Measurements from ENCODE around the gene NUF2.
A peak's percentile ranks its signal among the peaks of the same experiment; 100 is the strongest.
"Not testable (repeated sequence)": the region's sequence is repeated elsewhere in the genome, so short reads cannot be mapped to it uniquely, and the experiment has no call there.

Gene NUF2

DNA sequence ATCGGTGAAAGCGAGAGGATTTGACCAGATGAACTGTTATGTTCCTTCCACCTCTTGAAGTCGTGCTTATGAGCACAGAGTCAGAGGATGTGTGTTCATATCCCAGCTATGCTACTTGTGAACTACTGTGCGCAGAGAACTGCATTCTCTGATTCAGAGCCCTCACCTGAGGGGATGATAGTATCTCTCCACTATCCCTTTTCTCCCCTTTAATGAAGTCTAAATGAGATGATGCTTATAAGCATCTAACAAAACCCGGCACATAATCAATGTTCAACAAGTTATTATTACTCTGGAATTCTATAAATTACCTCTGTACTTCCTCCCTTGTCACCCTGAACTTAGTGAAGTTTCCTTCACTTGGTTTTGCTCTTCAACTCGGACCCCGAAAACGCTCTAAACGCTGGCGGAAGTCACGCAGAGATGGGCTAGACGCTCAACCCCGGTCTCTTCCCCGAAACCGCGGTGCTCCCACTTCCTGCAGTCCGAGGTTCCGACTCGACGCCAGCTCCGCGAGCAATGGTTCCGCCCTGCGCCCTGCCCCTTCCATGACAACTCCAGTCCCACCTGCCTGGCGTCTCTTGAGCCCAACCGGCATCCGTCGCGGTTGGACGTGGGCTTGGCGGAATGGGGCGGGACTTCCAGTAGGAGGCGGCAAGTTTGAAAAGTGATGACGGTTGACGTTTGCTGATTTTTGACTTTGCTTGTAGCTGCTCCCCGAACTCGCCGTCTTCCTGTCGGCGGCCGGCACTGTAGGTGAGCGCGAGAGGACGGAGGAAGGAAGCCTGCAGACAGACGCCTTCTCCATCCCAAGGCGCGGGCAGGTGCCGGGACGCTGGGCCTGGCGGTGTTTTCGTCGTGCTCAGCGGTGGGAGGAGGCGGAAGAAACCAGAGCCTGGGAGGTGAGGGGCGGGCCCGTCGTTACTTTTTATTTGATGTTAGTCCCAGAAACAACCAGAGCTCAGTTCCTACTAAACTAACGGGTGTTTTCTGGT is at the start of gene NUF2:
Gene NUF2, plus strand, starts transcription at position 644 of the 995 bp plus-strand sequence. CDS start 4,098 bp downstream, outside the sequence.
- peak; percentile 95 for DNase-seq (ENCODE audit: low spot score)

DNA sequence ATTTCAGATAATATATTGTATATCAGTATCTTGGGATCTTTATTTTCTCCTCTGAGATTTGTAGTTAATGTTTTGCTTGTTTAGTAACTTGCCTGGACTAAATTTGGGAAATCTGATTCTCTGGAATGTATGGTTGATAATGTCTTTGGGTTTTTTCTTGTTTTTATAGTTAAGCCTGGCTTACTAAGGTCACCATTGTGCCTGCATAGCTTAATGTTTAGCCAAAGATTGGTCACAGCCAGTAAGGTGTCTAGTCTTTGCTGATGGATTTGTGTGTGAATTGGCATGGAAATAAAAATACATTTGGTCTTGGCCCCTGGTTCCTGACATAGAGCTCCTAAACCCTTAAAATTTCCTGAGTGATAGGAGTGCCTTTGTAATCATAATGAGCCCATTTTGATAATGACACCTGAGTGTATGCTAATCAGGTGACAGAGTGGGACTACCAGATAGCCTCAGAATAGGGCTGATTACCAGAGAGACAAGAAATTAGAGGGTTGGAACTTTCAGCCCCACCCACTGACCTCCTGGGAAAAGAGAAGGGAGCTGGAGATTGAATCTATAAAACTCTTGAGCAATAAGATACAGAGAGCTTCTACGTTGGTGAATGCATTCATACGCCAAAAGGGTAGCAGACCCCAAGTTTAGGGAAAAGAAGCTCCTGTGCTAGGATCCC is 47.9 kb upstream of the NUF2 start:
- no peak for DNase-seq (ENCODE audit: low spot score)

DNA sequence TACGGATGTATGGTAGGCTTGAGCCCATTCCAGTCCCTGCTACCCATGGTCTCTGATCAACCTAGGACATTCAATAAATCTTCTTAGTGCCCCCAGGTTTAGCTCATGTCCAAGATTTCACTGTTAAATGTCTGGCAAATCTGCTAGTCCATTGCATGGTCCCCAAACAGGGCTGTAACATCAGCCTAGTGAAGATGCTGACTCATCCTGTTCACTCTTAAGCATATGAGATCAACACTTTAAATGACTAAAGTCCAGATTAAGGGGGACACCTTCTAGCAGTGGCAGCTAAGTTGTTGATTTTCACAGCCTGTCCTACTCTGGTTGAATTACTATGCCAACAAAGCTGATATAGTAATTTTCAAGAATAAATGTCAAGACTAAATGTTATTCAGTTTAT is 46.5 kb upstream of the NUF2 start:
- DNase-seq (ENCODE audit: low spot score), result no peak

DNA sequence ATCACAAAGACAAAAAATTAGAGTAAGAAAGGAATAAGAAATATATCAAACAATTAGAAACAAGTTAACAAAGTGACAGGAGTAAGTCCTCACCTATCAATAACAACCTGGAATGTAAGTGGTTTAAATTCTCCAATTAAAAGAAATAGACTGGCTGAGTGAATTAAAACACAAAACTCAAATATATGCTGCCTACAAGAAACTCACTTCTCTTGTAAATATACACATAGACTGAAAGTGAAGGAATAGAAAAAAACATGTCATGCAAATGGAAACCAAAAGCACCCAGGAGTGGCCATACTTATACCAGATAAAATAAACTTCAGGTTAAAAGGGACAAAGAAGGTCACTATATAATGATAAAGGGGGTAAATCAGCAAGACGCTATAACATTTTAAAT is 43.2 kb upstream of the NUF2 start:
- DNase-seq (ENCODE audit: low spot score), result no peak

DNA sequence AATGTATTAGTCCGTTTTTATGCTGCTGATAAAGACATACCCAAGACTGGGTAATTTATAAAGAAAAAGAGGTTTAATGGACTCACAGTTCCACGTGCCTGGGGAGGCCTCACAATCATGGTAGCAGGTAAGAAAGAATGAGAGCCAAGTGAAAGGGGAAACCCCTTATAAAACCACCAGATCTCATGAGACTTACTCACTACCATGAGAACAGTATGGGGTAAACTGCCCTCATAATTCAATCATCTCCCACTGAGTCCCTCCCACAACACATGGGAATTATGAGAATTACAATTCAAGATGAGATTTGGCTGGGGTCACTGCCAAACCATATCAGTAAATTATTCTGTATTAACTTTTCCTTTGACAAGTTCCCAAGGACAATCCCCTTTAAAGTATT is 36.9 kb upstream of the NUF2 start:
- not testable (repeated sequence) for DNase-seq (ENCODE audit: low spot score)

DNA sequence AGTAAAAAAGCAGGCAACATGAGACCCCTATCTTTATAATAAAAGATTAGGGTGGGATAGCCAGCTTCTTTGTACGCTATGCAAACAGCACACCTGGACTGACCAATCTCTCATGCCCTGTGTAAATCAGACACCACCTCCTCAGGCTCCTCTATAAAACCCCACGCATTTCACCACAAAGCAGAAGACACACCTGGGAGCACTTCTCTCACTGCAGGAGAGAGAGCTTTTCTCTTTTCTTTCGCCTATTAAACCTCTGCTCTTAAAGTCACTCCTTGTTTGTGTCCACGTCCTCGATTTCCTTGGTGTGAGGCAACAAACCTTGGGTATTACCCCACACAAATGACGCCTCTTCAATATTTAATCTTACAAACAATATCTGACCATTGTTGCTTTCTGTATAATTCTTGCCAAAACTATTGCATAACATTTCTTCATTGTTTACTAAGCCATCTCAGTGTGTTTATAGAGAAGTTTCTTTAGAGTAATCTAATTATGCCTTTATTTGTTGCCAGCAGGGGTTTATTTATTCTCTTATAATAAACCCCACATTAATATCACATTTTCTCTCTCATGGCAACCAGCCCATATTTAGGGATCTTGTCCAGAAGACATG is 31.6 kb upstream of the NUF2 start:
- DNase-seq (ENCODE audit: low spot score), result no peak

DNA sequence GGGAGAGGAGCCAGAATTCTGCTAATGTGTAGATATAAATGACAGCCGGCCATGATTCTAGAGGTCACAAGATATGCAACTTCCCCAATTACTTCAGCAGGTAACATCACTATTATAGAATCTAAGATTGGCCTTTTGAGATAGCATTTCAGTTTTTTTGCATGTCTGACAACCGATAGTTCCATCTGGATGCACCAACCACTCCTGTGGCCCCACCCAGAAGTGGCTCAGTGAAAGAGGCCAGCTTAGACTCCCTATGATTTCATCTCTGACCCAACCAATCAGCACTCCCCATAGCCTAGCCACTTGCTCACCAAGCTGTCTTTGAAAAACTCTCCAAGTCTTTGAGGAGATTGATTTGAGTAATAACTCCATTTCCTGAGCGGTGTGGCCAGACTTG is 30.3 kb upstream of the NUF2 start:
- DNase-seq (ENCODE audit: low spot score), result no peak

DNA sequence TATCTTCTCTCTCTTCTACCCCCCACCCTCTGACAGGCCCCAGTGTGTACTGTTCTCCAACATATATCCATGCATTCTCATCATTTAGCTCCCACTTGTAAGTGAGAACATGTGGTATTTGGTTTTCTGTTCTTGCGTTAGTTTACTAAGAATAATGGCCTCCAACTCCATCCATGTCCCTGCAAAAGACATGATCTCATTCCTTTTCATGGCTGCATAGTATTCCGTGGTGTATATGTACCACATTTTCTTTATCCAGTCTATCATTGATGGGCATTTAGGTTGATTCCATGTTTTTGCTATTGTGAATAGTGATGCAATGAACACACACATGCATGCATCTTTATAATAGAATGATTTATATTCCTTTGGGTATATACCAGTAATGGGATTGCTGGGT is 29.6 kb upstream of the NUF2 start:
- DNase-seq (ENCODE audit: low spot score), result not testable (repeated sequence)

DNA sequence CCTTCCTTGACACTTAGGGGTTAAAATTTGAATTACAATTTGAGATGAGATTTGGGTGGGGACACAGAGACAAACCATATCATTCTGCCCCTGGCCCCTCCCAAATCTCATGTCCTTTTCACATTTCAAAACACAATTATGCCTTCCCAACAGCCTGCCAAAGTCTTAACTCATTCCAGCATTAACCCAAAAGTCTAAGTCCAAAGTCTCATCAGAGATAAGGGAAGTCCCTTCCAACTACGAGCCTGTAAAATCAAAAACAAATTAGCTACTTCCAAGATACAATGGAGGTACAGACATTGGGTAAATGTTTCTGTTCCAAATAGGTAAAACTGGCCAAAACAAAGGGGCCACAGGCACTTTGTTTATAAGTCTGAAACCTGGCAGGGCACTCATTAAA is 28.3 kb upstream of the NUF2 start:
- DNase-seq (ENCODE audit: low spot score), result not testable (repeated sequence)

DNA sequence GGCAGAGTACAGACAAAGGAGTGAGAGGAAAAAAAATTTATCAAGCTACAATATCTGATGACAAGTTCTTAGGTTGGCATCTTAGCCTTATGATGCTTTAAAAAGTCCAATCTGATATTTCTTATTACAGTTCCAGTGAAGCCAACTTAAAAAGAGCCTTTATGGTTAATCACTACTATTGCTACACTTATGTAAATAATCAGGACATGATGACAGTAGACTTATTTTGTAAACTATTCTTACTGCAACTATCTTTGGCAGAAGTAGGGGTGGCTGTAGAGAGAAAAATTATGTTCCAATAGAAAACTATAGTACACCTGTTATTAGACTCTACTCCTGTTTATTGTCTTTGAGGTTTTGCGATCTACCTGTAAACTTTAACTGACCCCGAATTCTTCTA is 25.8 kb upstream of the NUF2 start:
- no peak for DNase-seq (ENCODE audit: low spot score)

DNA sequence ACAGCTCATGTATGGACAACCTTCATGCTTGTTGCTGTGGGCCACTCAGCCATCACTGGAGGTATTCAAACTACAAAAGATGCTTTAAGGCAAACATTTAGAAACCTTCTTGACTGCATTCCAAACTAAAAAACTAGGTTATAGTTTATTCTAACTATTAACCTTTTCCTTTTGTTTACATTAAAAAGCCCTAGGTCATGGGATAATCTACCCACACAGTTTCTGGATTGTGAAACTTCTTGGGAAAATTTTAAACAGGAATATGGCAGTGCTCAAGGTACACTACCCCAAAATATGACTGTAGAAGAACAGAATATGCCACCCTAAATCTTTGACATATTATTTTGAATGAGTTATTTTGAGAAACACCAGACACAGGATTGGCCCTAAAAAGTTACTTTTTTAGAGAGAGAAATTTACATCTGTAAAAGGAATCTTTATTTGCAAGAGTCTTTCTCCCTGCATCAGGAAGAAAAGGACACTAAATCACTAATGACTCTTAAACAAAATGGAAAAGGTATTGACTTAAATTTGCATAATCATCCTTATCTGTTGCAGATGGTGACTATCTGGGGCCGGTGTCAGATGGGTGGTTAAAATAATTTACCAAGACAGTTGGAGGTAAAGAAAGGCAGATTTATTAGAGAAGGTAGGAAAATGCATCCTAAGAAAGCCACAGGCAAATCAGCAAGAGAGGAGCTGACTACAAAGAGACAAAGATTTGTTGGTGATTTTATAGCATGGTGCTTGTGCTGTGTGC is 25.1 kb upstream of the NUF2 start:
- DNase-seq (ENCODE audit: low spot score), result no peak

DNA sequence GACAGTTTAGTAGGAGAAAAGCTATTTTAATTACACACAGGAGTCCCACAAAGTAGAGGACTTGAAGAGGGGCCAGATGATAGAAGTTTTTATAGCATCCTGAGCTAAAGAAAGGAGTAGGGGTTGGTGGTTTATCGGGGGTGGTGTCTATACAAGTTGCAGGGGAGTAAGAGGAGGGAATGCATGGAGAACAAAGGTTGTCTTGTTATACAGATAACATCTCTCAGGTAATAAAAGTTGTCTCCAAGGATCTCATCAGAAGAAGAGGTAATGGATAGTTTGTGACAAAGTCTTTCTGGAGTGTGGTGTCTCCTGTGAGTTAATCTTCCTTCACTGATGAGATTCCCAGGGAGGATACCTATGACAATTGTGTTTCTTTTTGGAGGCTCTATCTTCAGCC is 23.4 kb upstream of the NUF2 start:
- no peak for DNase-seq (ENCODE audit: low spot score)

DNA sequence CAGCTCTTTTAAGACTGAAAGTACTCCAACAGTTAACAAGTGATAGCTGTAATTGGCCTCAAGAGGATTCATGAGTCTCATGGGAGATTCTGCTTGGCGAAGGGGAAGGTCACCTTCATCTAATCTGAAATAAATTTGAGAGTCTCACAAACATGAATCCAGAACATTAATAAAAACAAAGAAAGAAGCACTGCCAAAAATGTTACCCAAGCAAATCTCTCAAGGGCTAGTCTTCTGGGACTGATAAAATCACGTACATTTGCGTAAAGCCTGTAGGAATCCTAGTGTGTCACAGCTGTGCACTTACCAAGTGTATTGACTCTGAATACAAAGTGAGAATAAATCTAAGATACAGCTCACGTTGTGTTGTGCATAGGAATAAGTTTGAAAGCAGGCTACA is 21.2 kb upstream of the NUF2 start:
- DNase-seq (ENCODE audit: low spot score), result no peak

DNA sequence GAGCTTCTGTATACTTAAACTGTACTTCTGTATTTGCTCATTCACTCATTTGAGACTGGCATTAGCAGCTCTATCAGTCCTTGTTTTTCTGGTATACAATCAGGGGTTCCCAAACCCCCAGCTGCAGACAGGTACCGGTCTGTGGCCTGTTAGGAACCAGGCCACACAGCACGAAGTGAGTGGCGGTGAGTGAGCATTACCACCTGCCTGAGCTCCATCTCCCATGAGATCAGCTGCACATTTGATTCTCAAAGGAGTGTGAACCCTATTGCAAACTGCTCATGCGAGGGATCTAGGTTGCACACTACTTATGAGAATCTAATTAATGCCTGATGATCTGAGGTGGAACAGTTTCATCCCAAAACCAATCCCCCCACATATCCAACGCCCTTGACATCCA is 18.2 kb upstream of the NUF2 start:
- no peak for DNase-seq (ENCODE audit: low spot score)

DNA sequence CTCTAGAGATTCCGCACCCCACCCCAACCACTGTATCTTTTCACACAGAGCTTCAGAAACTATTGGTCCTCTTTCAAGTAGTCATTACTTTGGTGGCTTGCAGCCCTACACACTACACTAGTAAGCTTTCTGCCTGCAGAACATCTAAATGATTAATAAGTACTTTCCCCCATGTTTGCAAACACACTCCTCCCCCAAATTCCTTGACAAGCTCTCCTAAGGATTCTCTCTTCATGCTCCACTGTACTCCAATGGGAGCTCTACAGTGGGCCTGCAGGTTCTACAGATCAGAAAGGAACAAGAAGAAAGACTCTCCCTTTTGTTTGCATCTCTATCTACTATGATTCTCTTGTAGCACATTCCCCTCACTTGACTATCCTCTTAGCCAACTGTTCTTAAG is 16.3 kb upstream of the NUF2 start:
- no peak for DNase-seq (ENCODE audit: low spot score)

DNA sequence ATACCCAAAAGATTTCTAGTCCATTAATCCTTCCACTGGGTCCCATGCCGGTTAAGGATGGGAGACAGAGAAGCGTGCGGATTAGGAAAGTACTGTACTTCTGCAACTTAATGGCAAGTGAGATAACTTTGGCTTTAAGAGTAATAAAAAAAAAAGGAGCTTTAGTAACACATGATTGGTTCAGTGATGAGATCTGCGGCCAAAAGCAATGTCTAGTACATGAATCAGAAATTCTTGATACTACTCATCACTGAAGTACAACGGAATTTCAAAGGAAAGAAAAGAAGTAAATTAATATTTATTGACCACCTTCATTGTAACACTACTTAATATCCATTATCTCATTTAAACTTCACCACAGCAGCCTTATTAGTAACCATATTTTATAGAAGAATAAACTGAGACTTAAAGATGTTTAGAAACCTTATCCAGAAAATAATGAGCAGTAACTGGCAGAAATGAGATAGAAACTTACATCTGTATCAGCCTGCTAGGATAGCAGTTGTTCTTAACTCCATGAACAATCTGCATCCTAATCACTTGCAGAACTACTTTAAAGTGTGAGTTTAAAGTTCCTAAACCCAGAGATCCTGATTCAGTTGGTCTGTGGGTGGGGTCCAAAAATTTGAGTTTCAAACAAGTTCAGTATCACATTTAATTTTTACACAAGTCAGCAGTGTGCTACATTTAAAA is 14.1 kb upstream of the NUF2 start:
- DNase-seq (ENCODE audit: low spot score), result no peak

DNA sequence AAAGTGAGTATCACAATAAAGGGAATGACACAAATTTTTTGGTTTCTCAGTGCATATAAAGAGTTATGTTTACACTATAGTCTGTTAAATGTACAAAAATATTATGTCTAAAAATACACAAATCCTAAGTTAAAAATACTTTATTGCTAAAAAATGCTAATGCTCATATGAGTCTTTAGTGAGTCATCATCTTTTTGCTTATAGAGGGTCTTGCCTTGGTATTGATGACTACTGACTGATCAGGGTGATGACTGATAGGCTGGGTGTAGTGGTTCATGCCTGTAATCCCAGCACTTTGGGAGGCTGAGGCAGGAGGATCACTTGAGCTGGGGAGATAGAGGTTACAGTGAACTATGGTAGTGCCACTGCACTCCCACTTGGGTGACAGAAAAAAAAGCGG is 12.9 kb upstream of the NUF2 start:
- DNase-seq (ENCODE audit: low spot score), result no peak

DNA sequence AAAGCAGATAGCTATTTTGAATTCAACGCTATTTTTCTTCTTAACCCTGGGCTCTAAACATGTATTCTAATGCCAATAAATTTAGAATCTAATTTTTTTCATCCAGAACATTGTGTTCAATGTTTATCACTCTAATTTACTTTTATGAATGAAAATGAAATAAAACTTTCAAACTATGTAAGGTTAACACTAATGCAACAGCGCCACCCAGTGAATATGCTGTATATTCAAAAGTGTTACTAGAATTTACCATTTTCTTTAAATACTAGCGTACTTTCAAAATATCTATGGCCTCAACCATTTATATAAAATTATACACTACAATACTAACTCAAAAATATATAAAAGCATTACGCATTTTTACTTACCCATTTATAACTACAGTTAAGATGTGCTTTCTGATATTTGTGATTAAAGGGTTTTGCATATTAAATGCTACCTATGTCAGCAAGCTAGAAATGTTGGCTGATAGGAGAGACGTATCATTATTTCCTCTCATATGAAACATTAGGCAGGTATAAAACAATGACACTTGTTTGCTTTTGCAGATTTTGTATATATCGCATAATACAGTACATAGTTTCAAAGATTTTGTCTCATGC is 5.9 kb upstream of the NUF2 start:
- DNase-seq (ENCODE audit: low spot score), result peak; percentile 13

DNA sequence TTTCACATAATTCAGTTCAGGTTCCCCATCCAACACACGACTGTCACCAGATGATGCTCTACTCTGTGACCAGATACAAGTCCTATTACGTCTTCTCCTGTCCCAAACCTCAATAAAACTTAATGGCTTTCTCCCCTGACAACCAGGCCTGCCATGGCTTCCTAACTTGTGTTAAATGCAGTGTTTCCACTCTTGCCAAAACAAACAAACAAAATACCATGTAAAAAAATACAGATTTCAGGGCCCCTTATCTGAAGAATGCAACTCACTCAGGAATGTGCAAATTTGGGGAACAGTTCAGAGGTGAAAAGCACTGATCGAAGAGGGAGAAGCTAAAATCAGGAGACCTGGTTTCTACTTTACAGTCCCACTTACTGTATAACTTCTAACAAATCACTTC is 863 bp upstream of the NUF2 start:
- peak; percentile 0 for DNase-seq (ENCODE audit: low spot score)

DNA sequence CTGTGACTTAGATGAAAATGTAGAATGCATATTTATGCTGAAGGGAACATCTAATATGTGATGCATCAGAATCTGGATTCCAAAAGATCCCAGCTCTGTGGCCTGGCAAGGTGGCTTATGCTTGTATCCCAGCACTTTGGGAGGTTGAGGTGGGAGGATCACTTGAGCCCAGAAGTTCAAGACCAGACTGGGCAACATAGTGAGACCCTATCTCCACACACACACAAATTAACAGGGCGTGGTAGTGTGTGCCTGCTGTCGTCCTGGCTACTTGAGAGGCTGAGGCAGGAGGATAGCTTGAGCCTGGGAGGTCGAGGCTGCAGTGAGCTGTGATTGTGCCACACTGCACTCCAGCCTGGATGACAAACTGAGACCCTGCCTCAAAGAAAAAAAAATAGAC is 1.6 kb downstream of the NUF2 start:
- DNase-seq (ENCODE audit: low spot score), result not testable (repeated sequence)

DNA sequence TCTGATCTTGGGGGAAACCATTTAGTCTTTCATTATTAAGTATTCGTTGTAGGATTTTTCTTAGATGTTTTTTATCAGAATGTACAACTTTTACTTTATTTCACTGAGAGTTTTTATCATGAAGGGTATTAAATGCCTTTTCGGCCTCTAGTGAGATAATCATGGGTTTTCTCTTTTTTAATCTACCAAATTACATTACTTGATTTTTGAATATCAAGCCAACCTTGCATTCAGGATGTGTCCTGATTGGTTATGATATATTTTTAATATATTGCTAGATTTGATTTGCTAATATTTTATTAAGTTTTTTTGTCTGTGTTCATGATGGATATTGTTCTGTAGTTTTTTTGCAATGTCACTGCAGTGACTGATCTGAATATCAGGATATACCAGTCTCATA is 9.4 kb downstream of the NUF2 start:
- DNase-seq (ENCODE audit: low spot score), result no peak

All from globus pallidus (tissue), 1 donor.